GM18526 (cell line): Measurements from ENCODE around the gene NXT1.

Experiments used
- POLR2A ChIP-seq: IDR thresholded peaks from 3 replicates; pipeline ENCODE4 v1.6.1; 2011; ENCODE audit not compliant: insufficient read length; ENCODE audit errors: extremely low read depth

The NXT1 gene

GRCh38 chr20:23393996-23394775 is 43.6 kb downstream of the NXT1 start:
- no peak for TF ChIP-seq POLR2A

GRCh38 chr20:23396950-23397627 is 46.5 kb downstream of the NXT1 start:
- TF ChIP-seq POLR2A = no peak

- TF ChIP-seq POLR2A = no peak
These were observed 47.4 kb downstream of the NXT1 start for GRCh38 chr20:23397961-23398360.

GRCh38 chr20:23399568-23400241 is 49.1 kb downstream of the NXT1 start:
- no peak for TF ChIP-seq POLR2A

- no peak for TF ChIP-seq POLR2A
These were observed 50.5 kb downstream of the NXT1 start for GRCh38 chr20:23401051-23401450.

- TF ChIP-seq POLR2A = no peak
These were observed 53.2 kb downstream of the NXT1 start for GRCh38 chr20:23403751-23404150.

- TF ChIP-seq POLR2A = no peak
These were observed 53.6 kb downstream of the NXT1 start for GRCh38 chr20:23404196-23404595.
